Neural crest cell (in vitro differentiated cells): ENCODE measurements around the gene SLC35F1. TPM values are rescaled to one million over a fixed set of nuclear protein-coding genes. Genes with fewer than 3 reads are reported as not detected.

Experiments
- DNase-seq: peaks from one replicate; pipeline ENCODE4 v3.0.0; 2021; ENCODE audit warnings: low read depth, mixed read lengths, low spot score
- H3K27ac Mint-ChIP-seq: one replicate; pipeline ENCODE4 v1.8.0; 2021; ENCODE audit warnings: mild to moderate bottlenecking, mixed read lengths; ENCODE audit not compliant: unreplicated experiment
- H3K27me3 Mint-ChIP-seq: 2 replicates; pipeline ENCODE4 v1.8.0; 2021; ENCODE audit warnings: low read depth, mild to moderate bottlenecking, mixed read lengths
- H3K36me3 Mint-ChIP-seq: 2 replicates; pipeline ENCODE4 v1.8.0; 2021; ENCODE audit warnings: low read depth, mild to moderate bottlenecking, mixed read lengths
- H3K4me1 Mint-ChIP-seq: 2 replicates; pipeline ENCODE4 v1.8.0; 2021; ENCODE audit warnings: mixed read lengths
- H3K4me3 Mint-ChIP-seq: one replicate; pipeline ENCODE4 v1.8.0; 2021; ENCODE audit warnings: mild to moderate bottlenecking, mixed read lengths
- H3K9me3 Mint-ChIP-seq: 2 replicates; pipeline ENCODE4 v1.8.0; 2021; ENCODE audit warnings: mixed read lengths
- total RNA-seq: library from RNA; stranded (reverse); gene quantifications from 2 replicates; pipeline ENCODE4 v1.2.1, GENCODE V29; 2021
- TF ChIP-seq, protein P1 (sequence below): fragments of 200-600 bp; sonication (generic); conservative IDR thresholded peaks from 2 replicates; pipeline ENCODE4 v1.5.0; 2021; ENCODE audit warnings: antibody characterized with exemption, mild to moderate bottlenecking

The SLC35F1 gene
- total RNA-seq, 1 donor from 2014 or later = 41.4 TPM

DNA sequence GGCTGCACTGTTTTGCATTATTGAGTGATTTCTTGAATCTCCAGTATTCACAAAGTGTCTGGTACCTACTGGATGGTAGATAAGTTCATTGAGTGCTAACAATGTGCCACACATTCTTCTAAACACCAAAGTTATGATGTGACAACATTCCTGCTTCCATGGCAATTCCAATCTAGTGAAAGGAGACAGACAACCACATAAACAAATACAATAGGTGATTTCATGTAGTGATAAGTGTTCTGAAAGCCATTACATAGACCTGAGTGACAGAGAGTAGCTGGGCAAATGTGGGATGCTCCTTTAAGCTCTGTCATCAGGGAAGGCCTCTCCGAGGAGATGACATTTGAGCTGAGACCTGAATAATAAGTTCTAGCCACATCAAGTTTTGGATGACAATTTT, 295.5 kb downstream of the SLC35F1 start:
- Mint-ChIP-seq H3K27me3 (no peaks in the 10 kb centered on the region), H3K4me3 (no peak overlapping the region), H3K36me3 (peaks cover 7% of the 10 kb centered on the region), H3K4me1 (peaks cover 49% of the 10 kb centered on the region), H3K9me3 (peaks cover 3% of the 10 kb centered on the region), H3K27ac (peak overlapping the region; percentile 23)
- no peak for DNase-seq
- TF ChIP-seq, protein P1, sequence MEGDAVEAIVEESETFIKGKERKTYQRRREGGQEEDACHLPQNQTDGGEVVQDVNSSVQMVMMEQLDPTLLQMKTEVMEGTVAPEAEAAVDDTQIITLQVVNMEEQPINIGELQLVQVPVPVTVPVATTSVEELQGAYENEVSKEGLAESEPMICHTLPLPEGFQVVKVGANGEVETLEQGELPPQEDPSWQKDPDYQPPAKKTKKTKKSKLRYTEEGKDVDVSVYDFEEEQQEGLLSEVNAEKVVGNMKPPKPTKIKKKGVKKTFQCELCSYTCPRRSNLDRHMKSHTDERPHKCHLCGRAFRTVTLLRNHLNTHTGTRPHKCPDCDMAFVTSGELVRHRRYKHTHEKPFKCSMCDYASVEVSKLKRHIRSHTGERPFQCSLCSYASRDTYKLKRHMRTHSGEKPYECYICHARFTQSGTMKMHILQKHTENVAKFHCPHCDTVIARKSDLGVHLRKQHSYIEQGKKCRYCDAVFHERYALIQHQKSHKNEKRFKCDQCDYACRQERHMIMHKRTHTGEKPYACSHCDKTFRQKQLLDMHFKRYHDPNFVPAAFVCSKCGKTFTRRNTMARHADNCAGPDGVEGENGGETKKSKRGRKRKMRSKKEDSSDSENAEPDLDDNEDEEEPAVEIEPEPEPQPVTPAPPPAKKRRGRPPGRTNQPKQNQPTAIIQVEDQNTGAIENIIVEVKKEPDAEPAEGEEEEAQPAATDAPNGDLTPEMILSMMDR = no peak

DNA sequence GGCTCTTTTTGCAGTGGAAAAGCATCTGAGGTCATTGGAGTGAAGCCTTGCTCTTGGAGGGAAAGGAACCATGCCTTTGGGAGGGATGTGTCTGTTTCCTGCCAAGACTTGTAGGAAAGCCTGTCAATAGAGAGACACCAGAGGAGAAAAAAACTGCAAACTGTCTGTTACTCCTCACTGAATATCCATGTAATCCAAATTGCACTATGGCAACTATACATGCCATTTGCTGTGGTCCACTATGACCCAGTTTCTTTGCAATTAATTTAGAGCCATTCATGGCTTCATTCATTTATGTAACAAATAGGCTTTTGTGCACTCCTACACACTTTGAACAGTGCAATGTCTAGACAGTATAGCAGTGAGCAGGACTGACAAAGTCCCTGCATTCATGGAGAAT, 296.5 kb downstream of the SLC35F1 start:
- Mint-ChIP-seq H3K27ac (peak overlapping the region; percentile 19), H3K9me3 (peaks cover 3% of the 10 kb centered on the region)
- no peak for DNase-seq

DNA sequence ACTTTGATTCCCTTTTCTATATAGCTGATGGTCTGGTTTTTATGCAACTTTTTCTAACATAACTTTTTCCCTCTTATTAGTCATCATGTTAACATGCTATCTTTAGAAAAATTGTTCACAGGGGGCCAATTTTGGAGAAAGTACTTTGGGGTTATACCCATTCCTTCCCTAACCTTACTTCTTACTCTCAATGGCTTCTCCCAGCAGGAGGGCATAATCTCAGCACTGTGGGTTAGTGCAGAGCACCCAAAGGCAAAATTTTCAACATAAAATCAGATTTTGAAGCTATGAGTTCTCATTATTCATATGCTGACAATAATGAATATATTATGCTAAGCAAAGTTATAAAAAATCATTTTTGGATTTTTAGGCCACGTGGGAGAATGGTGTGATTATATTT, 299.2 kb downstream of the SLC35F1 start:
- peaks cover 40% of the 10 kb centered on the region for H3K4me1 Mint-ChIP-seq
- peaks cover 7% of the 10 kb centered on the region for H3K36me3 Mint-ChIP-seq
- no peak overlapping the region for H3K4me3 Mint-ChIP-seq
- TF ChIP-seq, protein P1 = no peak
- H3K27me3 Mint-ChIP-seq = no peaks in the 10 kb centered on the region
- no peak for DNase-seq
- no peak overlapping the region for H3K27ac Mint-ChIP-seq
- H3K9me3 Mint-ChIP-seq = peaks cover 3% of the 10 kb centered on the region

More for the DNA sequence above, 296.5 kb downstream of the SLC35F1 start:
- Mint-ChIP-seq H3K4me3 (no peak overlapping the region), H3K4me1 (peaks cover 46% of the 10 kb centered on the region), H3K36me3 (peaks cover 7% of the 10 kb centered on the region), H3K27me3 (no peaks in the 10 kb centered on the region)
- TF ChIP-seq, protein P1 = no peak

DNA sequence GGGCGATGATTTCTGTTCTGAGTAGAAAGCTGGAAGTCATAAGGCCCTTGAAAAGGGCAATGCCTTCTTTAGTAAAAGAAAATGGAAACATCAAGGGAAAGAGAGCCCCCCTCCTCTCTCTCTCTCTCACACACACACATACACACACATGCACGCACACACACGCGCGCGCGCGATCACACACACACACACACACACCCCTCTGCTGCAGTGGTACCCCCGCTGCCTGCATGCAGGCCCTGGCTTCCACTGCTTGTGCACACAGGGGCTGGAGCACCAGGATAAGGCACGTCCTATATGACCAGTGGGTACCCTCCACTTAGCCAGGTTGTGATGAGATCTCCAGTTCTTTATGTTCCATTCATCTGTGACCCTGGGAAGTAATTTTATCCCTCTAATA, 300.9 kb downstream of the SLC35F1 start:
- peaks cover 33% of the 10 kb centered on the region for H3K4me1 Mint-ChIP-seq
- peaks cover 3% of the 10 kb centered on the region for H3K9me3 Mint-ChIP-seq
- no peak overlapping the region for H3K27ac Mint-ChIP-seq
- DNase-seq = no peak
- H3K4me3 Mint-ChIP-seq = no peak overlapping the region
- TF ChIP-seq, protein P1 = no peak
- no peaks in the 10 kb centered on the region for H3K27me3 Mint-ChIP-seq
- H3K36me3 Mint-ChIP-seq = peaks cover 7% of the 10 kb centered on the region

DNA sequence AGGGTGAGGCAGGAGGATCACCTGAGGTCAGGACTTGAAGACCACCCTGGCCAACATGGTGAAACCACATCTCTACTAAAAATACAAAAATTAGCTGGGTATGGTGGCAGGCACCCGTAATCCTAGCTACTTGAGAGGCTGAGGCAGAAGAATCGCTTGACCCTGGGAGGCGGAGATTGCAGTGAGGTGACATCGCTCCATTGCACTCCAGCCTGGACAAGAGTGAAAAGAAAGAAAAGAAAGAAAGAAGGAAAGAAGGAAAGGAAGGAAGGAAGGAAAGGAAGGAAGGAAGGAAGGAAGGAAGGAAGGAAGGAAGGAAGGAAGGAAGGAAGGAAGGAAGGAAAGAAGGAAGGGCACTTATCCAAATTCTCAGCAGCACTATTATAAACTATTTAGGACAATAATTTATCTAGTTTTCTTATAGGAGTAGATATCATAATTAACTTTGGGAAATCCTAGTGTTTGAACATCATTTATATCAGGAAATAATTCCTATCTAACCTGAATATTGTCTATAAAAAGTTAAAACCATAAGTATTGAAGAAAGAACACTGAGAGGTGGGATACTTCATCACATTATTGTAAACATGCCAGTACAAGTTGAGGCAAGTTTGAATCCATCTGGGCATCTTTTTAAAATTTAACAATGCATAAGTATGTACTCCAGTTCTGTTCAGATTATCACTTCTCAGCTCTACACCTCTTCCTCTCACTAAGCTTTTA, 305.5 kb downstream of the SLC35F1 start:
- Mint-ChIP-seq H3K27me3 (no peaks in the 10 kb centered on the region), H3K27ac (no peak overlapping the region), H3K4me1 (peaks cover 24% of the 10 kb centered on the region), H3K36me3 (peaks cover 7% of the 10 kb centered on the region), H3K4me3 (no peak overlapping the region), H3K9me3 (peaks cover 7% of the 10 kb centered on the region)
- TF ChIP-seq, protein P1 = no peak
- no peak for DNase-seq
